Fibroblast of the conjunctiva (primary cell): ENCODE measurements around the gene TSPY2.
"Not testable (repeated sequence)": the region's sequence is repeated elsewhere in the genome, so short reads cannot be mapped to it uniquely, and the experiment has no call there.

ENCODE experiments used
- DNase-seq: peaks from one replicate; pipeline ENCODE4 v3.0.0-alpha.2; 2010; ENCODE audit warnings: low read depth

The TSPY2 gene

GRCh38 chrY:6245923-6246322, at the start of gene TSPY2:
TSS of gene TSPY2 (plus strand) at chrY:6246223. CDS start at chrY:6246269, 46 bp downstream.
- DNase-seq, result not testable (repeated sequence)

DNA sequence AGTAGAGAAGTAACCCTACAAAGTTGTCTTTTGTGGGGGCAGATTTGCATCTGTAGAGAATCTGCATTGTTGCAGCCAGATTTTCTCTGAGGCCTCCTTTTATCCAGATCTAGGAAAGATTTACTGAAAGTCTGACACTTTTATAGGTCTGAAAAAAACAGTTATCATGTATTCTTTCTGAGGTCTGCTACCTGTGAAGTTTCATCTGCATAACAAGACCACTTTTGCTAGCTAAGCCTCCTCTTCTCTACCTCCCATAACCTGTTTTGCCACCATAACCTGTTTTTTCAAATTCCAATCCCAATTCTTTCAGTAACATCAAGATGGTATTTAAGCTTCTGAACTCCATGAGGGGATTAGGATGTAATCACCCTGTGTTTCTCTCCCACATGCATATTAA, 36.5 kb upstream of the TSPY2 start:
- DNase-seq, result not testable (repeated sequence)

- not testable (repeated sequence) for DNase-seq
Measured at GRCh38 chrY:6217045-6217444, 29.0 kb upstream of the TSPY2 start.

GRCh38 chrY:6269839-6270238, 23.8 kb downstream of the TSPY2 start:
- DNase-seq, result not testable (repeated sequence)
